Choroid plexus epithelial cell (primary cell): Measurements from ENCODE around the gene DENR.
"Not testable (repeated sequence)": the region's sequence is repeated elsewhere in the genome, so short reads cannot be mapped to it uniquely, and the experiment has no call there.

ENCODE experiments used
- DNase-seq: peaks from one replicate; pipeline ENCODE4 v3.0.0-alpha.2; 2010; ENCODE audit warnings: low read depth
- H3K4me3 ChIP-seq: 2 replicates; pipeline ENCODE4 v1.5.1; 2011; ENCODE audit warnings: low read depth, mild to moderate bottlenecking, control low read depth, low read length, moderate library complexity
- CTCF ChIP-seq: conservative IDR thresholded peaks from 2 replicates; pipeline ENCODE4 v1.5.1; 2011; ENCODE audit warnings: low read depth, mild to moderate bottlenecking, control low read depth, inconsistent platforms, low read length, moderate library complexity

The DENR gene

GRCh38 chr12:122732611-122733010 is 20.0 kb upstream of the DENR start:
- DNase-seq, result no peak
- no peak for TF ChIP-seq CTCF
- no peak overlapping the region for H3K4me3 ChIP-seq

DNA sequence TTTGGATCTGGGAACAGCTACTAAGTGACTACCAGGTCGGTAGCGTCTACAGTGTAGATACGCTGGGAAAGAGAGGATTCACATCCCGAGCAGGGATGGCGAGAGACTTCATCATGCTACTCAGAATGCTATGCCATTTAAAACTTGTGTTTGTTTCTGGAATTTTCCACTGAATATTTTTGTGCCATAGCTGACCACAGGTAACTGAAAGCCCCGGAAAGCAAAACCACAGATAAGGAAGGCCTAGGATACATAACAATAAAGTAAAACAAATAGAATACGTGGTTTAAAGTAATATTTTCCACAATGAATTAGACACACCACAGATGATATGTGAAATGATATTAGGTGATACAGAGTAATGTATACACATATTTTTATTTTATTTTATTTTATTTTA is 14.1 kb upstream of the DENR start:
- no peak for DNase-seq
- H3K4me3 ChIP-seq, result no peak overlapping the region
- no peak for TF ChIP-seq CTCF

- TF ChIP-seq CTCF, result no peak
- no peak overlapping the region for H3K4me3 ChIP-seq
- DNase-seq, result no peak
These were observed 12.3 kb upstream of the DENR start for GRCh38 chr12:122740351-122740750.

- no peak overlapping the region for H3K4me3 ChIP-seq
- no peak for DNase-seq
- no peak for TF ChIP-seq CTCF
These were observed 8.6 kb upstream of the DENR start for GRCh38 chr12:122743895-122744525.

GRCh38 chr12:122747224-122748135 is 5.1 kb upstream of the DENR start:
- TF ChIP-seq CTCF, result no peak
- no peak for DNase-seq
- no peak overlapping the region for H3K4me3 ChIP-seq

GRCh38 chr12:122749569-122750332 is 2.9 kb upstream of the DENR start:
- no peak for TF ChIP-seq CTCF
- no peak overlapping the region for H3K4me3 ChIP-seq
- DNase-seq, result no peak

- DNase-seq, H3K4me3 ChIP-seq: not testable (repeated sequence)
These were observed 1.7 kb upstream of the DENR start for GRCh38 chr12:122750781-122751515.
